IMR-90 (cell line): Measurements from ENCODE around the gene HMCN1. TPM values are rescaled to one million over a fixed set of nuclear protein-coding genes. Genes with fewer than 3 reads are reported as not detected.

Experiments
- ATAC-seq: fragments of 200-7000 bp; cut with Tn5 transposase; 2 replicates; pipeline ENCODE4 v1.9.1; 2020; ENCODE audit warnings: low read depth, mild to moderate bottlenecking, moderate library complexity
- BruUV-seq: library from RNA; stranded (reverse); fragments of 400-500 nt; replicated peaks from 2 replicates; lab custom pipeline; 2021; lab: Mats Ljungman, UMichigan
- CTCF ChIA-PET: fragments of 300-600 bp; formaldehyde crosslinking; extraction: SDS; loops from one replicate; lab custom pipeline; 2021; ENCODE audit warnings: antibody characterized with exemption; lab: Yijun Ruan, JAX
- POLR2A ChIA-PET: fragments of 300-600 bp; sonication (Branson Sonifier 250); formaldehyde crosslinking; loops from one replicate; lab custom pipeline; 2022; ENCODE audit warnings: antibody characterized with exemption; ENCODE audit not compliant: unreplicated experiment; lab: Charles Lee
- DNase-seq: peaks from one replicate; pipeline ENCODE4 v3.0.0; 2013
- H2AFZ ChIP-seq: replicated peaks from 2 replicates; pipeline ENCODE3; 2013; ENCODE audit warnings: low read length, mild to moderate bottlenecking; ENCODE audit not compliant: poor library complexity
- H2AK5ac ChIP-seq: 2 replicates; pipeline ENCODE4 v1.6.1; 2013; ENCODE audit warnings: low read depth, low read length, inconsistent platforms
- H2AK9ac ChIP-seq: replicated peaks from 2 replicates; pipeline ENCODE3; 2013; ENCODE audit warnings: mild to moderate bottlenecking, low read depth, low read length, moderate library complexity; ENCODE audit not compliant: poor library complexity
- H2BK120ac ChIP-seq: 2 replicates; pipeline ENCODE4 v1.6.1; 2013; ENCODE audit warnings: low read depth, low read length, inconsistent platforms
- H2BK15ac ChIP-seq: 3 replicates; pipeline ENCODE4 v1.6.1; 2013; ENCODE audit warnings: low read depth, low read length, inconsistent platforms
- H2BK20ac ChIP-seq: 2 replicates; pipeline ENCODE4 v1.6.1; 2013; ENCODE audit warnings: low read depth, mild to moderate bottlenecking, inconsistent platforms, low read length, moderate library complexity
- H2BK5ac ChIP-seq: 2 replicates; pipeline ENCODE4 v1.6.1; 2013; ENCODE audit warnings: mild to moderate bottlenecking, low read depth, low read length, inconsistent platforms; ENCODE audit not compliant: poor library complexity, severe bottlenecking
- H3K14ac ChIP-seq: replicated peaks from 2 replicates; pipeline ENCODE4 v1.6.1; 2013; ENCODE audit warnings: low read depth, low read length, inconsistent platforms
- H3K18ac ChIP-seq: 2 replicates; pipeline ENCODE4 v1.6.1; 2013; ENCODE audit warnings: low read depth, low read length, control low read depth
- H3K23ac ChIP-seq: 2 replicates; pipeline ENCODE4 v1.6.1; 2013; ENCODE audit warnings: low read depth, low read length, inconsistent platforms
- H3K27ac ChIP-seq: 2 replicates; pipeline ENCODE4 v1.5.1; 2013; ENCODE audit warnings: mild to moderate bottlenecking, control low read depth, low read length; ENCODE audit not compliant: insufficient read depth
- H3K27me3 ChIP-seq: 2 replicates; pipeline ENCODE4 v1.6.1; 2013; ENCODE audit warnings: low read length; ENCODE audit not compliant: control insufficient read depth, insufficient read depth
- H3K36me3 ChIP-seq: 2 replicates; pipeline ENCODE4 v1.6.1; 2013; ENCODE audit warnings: low read length, mixed read lengths; ENCODE audit not compliant: control insufficient read depth, insufficient read depth
- H3K4ac ChIP-seq: 2 replicates; pipeline ENCODE4 v1.6.1; 2013; ENCODE audit warnings: low read depth, low read length, inconsistent platforms
- H3K4me1 ChIP-seq: 2 replicates; pipeline ENCODE4 v1.6.1; 2013; ENCODE audit warnings: low read length, mixed read lengths; ENCODE audit not compliant: control insufficient read depth, insufficient read depth
- H3K4me2 ChIP-seq: 2 replicates; pipeline ENCODE4 v1.6.1; 2013; ENCODE audit warnings: low read depth, mild to moderate bottlenecking, control low read depth, low read length, moderate library complexity
- H3K4me3 ChIP-seq: 2 replicates; pipeline ENCODE4 v1.5.1; 2013; ENCODE audit warnings: low read depth, mild to moderate bottlenecking, control low read depth, low read length, moderate library complexity; ENCODE audit not compliant: insufficient read depth
- H3K56ac ChIP-seq: 2 replicates; pipeline ENCODE4 v1.6.1; 2013; ENCODE audit warnings: low read length, inconsistent platforms; ENCODE audit not compliant: insufficient read depth; ENCODE audit errors: extremely low read depth
- H3K79me1 ChIP-seq, 2 experiments: 2 replicates each; pipeline ENCODE4 v1.6.1; 2013; ENCODE audit warnings: low read length in 2 of 2, inconsistent platforms in 1 of 2, low read depth in 1 of 2
- H3K9ac ChIP-seq: 2 replicates; pipeline ENCODE4 v1.6.1; 2013; ENCODE audit warnings: low read depth, low read length, control low read depth
- H3K9me1 ChIP-seq: 2 replicates; pipeline ENCODE4 v1.6.1; 2013; ENCODE audit warnings: low read length, inconsistent platforms; ENCODE audit not compliant: insufficient read depth
- H3K9me3 ChIP-seq: 2 replicates; pipeline ENCODE4 v1.6.1; 2013; ENCODE audit warnings: low read length; ENCODE audit not compliant: control insufficient read depth, insufficient read depth
- H4K20me1 ChIP-seq: 2 replicates; pipeline ENCODE4 v1.6.1; 2013; ENCODE audit warnings: low read length, inconsistent platforms; ENCODE audit not compliant: insufficient read depth
- H4K5ac ChIP-seq: 2 replicates; pipeline ENCODE4 v1.6.1; 2013; ENCODE audit warnings: mild to moderate bottlenecking, low read depth, low read length, control low read depth
- H4K8ac ChIP-seq, 2 experiments: 2 replicates each; pipeline ENCODE4 v1.6.1; 2013; ENCODE audit warnings: low read depth in 2 of 2, low read length in 2 of 2, control low read depth in 1 of 2, inconsistent platforms in 1 of 2
- H4K91ac ChIP-seq: 2 replicates; pipeline ENCODE4 v1.6.1; 2013; ENCODE audit warnings: low read depth, low read length, inconsistent platforms; ENCODE audit not compliant: insufficient read depth
- CHD1 ChIP-seq: IDR thresholded peaks from 2 replicates; pipeline ENCODE4 v1.6.1; 2012; ENCODE audit warnings: low read depth, low read length, improper control_type of control experiment
- MXI1 ChIP-seq: IDR thresholded peaks from 2 replicates; pipeline ENCODE4 v1.6.1; 2012; ENCODE audit warnings: low read depth, mild to moderate bottlenecking, low read length, moderate library complexity, borderline replicate concordance
- WGBS, 2 experiments: methylation state at CpG; one replicate each; pipeline versions ENCODE4 v1.1.5 to v1.1.7; 2013; ENCODE audit warnings: missing lambda C conversion rate in 2 of 2; ENCODE audit not compliant: insufficient read length in 1 of 2; ENCODE audit errors: extremely low coverage in 2 of 2; 5-methylcytosine and 5-hydroxymethylcytosine counted together
- dilution Hi-C: fragments of 300-500 bp; cut with HindIII; formaldehyde crosslinking; loops from one replicate; pipeline ENCODE4 v1.14.3; 2018; ENCODE audit warnings: low sequenced_read_pairs; ENCODE audit not compliant: unreplicated experiment
- in situ Hi-C: fragments of 300-500 bp; cut with MboI; formaldehyde crosslinking; loops from 3 replicates; pipeline ENCODE4 v1.14.3; 2019; ENCODE audit warnings: low sequenced_read_pairs, inconsistent platforms, mixed read lengths
- intact Hi-C: fragments of 100-400 bp; cut with micrococcal nuclease; formaldehyde crosslinking; loops from 2 replicates; pipeline ENCODE4 v1.10.0; 2022
- polyA plus RNA-seq, 3 experiments: library from polyadenylated mRNA; depleted of rRNA; stranded (reverse); fragments of >200 nt; gene quantifications; 2 replicates each; pipeline ENCODE4 v1.2.3, GENCODE V29; 2012; ENCODE audit warnings: low replicate concordance in 1 of 3
- total RNA-seq: library from RNA; depleted of rRNA; stranded (reverse); fragments of >200 nt; gene quantifications from 2 replicates; pipeline ENCODE4 v1.2.3, GENCODE V29; 2012

HMCN1 gene
- total and polyA plus RNA-seq, 2 of the 4 experiments (the other 2 are of a cell fraction), result 6.1 to 11.7 TPM

GRCh38 chr1:186240436-186240835 lies 506.2 kb downstream of the HMCN1 start:
- DNase-seq (no peak), ATAC-seq (no peak)
- no peak overlapping the region for H2BK120ac ChIP-seq
- no peak overlapping the region for H3K56ac ChIP-seq
- H2BK20ac ChIP-seq, result no peak overlapping the region
- dilution Hi-C loops (no loop called here), intact Hi-C loops (no loop called here), in situ Hi-C loops (no loop called here)
- H3K18ac ChIP-seq, result no peak overlapping the region
- TF ChIP-seq CHD1, result no peak
- no peak for TF ChIP-seq MXI1
- POLR2A ChIA-PET, result no interaction called here
- no peak overlapping the region for H4K91ac ChIP-seq
- CTCF ChIA-PET, result no interaction called here
- H2AFZ ChIP-seq, result no peak overlapping the region
- H3K4me3 ChIP-seq, result no peak overlapping the region
- no peak overlapping the region for H3K27ac ChIP-seq
- H3K9me3 ChIP-seq, result no peaks in the 10 kb centered on the region
- H3K9ac ChIP-seq, result no peak overlapping the region
- no peak overlapping the region for H3K23ac ChIP-seq
- H3K4me2 ChIP-seq, result no peak overlapping the region
- H3K79me1 ChIP-seq, result no peaks in the 10 kb centered on the region
- no peaks in the 10 kb centered on the region for H3K27me3 ChIP-seq
- no peak overlapping the region for H2AK9ac ChIP-seq
- H3K36me3 ChIP-seq, result no peaks in the 10 kb centered on the region
- H4K20me1 ChIP-seq, result no peaks in the 10 kb centered on the region
- no peaks in the 10 kb centered on the region; the same call in 1 of the 2 replicates for H3K4me1 ChIP-seq
- BruUV-seq, result no TSS peak
- no peak overlapping the region for H3K4ac ChIP-seq
- H2BK5ac ChIP-seq, result no peak overlapping the region
- H3K14ac ChIP-seq, result no peak overlapping the region
- no peak overlapping the region for H2AK5ac ChIP-seq
- no peak overlapping the region for H2BK15ac ChIP-seq
- H3K9me1 ChIP-seq, result peaks cover 4% of the 10 kb centered on the region; the same call in 1 of the 2 replicates
- no peak overlapping the region for H4K8ac ChIP-seq
- H4K5ac ChIP-seq, result no peak overlapping the region
- no CpG with 5 or more reads among the region's 1 CpG for WGBS, 2 experiments
